OCI-LY1 (cell line): ENCODE results near the gene SH3PXD2A.

Source experiments
- EZH2 ChIP-seq: fragments of 200-600 bp; sonication (generic), shearing (Covaris generic); IDR thresholded peaks from 2 replicates; pipeline ENCODE4 v1.8.0; 2017; ENCODE audit warnings: borderline replicate concordance, mixed run types, mild to moderate bottlenecking, antibody characterized with exemption, low read length, moderate library complexity, mixed read lengths
- TF ChIP-seq, protein P1 (sequence below): fragments of 200-600 bp; sonication (generic), shearing (Covaris generic); IDR thresholded peaks from 2 replicates; pipeline ENCODE4 v1.5.1; 2017; ENCODE audit warnings: mild to moderate bottlenecking, antibody characterized with exemption, low read length, moderate library complexity, mixed read lengths

DNA sequence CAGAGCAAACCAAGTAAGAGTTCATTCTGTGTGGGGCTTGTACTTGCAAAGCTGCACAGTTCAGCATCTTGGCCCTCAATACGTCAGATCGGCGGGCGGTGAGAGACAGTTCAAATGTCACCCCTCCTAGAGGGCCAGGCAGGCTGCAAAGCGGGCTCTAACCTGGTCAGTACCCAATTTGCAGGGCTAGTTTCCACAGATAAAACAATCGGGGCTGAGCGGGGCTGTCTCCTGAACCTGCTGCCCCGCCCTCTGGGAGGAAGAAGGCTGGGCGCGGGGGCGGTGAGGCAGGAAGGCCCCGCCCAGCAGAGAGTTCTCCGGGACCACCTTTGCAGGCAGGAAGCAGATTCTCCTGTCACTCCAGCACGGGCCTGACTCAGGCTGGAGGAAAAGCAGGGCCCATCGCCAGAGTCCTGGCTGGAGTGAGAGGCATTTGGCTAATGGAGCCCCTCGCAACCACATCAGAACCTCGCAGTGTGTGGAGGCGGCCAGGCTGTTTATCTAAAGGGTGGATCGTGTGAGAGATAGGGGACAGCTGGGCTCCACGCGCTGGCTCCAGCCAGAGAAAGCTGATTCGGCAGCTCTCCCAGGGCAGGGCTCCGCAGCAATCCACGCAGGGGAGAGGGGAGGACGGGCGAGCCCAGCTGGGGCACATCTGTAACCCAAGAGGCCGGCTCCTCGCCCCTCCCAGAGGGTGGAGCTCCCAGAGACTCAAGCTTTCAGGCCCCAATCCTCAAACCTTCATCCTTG, 83.1 kb downstream of the SH3PXD2A start:
- TF ChIP-seq, protein P1, sequence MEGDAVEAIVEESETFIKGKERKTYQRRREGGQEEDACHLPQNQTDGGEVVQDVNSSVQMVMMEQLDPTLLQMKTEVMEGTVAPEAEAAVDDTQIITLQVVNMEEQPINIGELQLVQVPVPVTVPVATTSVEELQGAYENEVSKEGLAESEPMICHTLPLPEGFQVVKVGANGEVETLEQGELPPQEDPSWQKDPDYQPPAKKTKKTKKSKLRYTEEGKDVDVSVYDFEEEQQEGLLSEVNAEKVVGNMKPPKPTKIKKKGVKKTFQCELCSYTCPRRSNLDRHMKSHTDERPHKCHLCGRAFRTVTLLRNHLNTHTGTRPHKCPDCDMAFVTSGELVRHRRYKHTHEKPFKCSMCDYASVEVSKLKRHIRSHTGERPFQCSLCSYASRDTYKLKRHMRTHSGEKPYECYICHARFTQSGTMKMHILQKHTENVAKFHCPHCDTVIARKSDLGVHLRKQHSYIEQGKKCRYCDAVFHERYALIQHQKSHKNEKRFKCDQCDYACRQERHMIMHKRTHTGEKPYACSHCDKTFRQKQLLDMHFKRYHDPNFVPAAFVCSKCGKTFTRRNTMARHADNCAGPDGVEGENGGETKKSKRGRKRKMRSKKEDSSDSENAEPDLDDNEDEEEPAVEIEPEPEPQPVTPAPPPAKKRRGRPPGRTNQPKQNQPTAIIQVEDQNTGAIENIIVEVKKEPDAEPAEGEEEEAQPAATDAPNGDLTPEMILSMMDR: no peak
- no peak for TF ChIP-seq EZH2
